AG04450 (cell line): ENCODE results near the gene MVD. TPM values are rescaled to one million over a fixed set of nuclear protein-coding genes. Genes with fewer than 3 reads are reported as not detected.
"Not testable (repeated sequence)": the region's sequence is repeated elsewhere in the genome, so short reads cannot be mapped to it uniquely, and the experiment has no call there.

Source experiments
- CTCF ChIA-PET: fragments of 300-600, 350-600 bp; formaldehyde crosslinking; extraction: SDS; loops from one replicate; lab custom pipeline; 2022; ENCODE audit warnings: antibody characterized with exemption, inconsistent platforms; lab: Charles Lee
- POLR2A ChIA-PET: fragments of 350-600 bp; formaldehyde crosslinking; extraction: SDS; loops from one replicate; lab custom pipeline; 2021; ENCODE audit warnings: antibody characterized with exemption, inconsistent platforms; lab: Yijun Ruan, JAX
- DNase-seq: peaks from one replicate; pipeline ENCODE4 v3.0.0-alpha.2; 2011; ENCODE audit warnings: low read depth, low spot score
- H3K27ac ChIP-seq: one replicate; pipeline ENCODE4 v1.5.1; 2012; ENCODE audit warnings: low read depth, low read length, control low read depth
- H3K27me3 ChIP-seq: one replicate; pipeline ENCODE4 v1.6.0; 2012; ENCODE audit warnings: low read length; ENCODE audit not compliant: control insufficient read depth, insufficient read depth
- H3K4me3 ChIP-seq: 2 replicates; pipeline ENCODE4 v1.5.1; 2011; ENCODE audit warnings: mild to moderate bottlenecking, low read depth, low read length, control low read depth
- H3K9me3 ChIP-seq: 2 replicates; pipeline ENCODE4 v1.5.1; 2012; ENCODE audit warnings: low read length; ENCODE audit not compliant: control insufficient read depth, insufficient read depth
- CTCF ChIP-seq: IDR thresholded peaks from 2 replicates; pipeline ENCODE4 v1.5.1; 2011; ENCODE audit warnings: low read depth, low read length, control low read depth, inconsistent platforms
- polyA plus RNA-seq: library from polyadenylated mRNA; depleted of rRNA; stranded (reverse); fragments of >200 nt; gene quantifications from 2 replicates; pipeline ENCODE4 v1.2.3, GENCODE V29; 2011

Gene MVD
- polyA plus RNA-seq, 1 experiment, result 9.1 TPM

- no peak for DNase-seq
- H3K4me3 ChIP-seq, result no peak overlapping the region
- H3K27me3 ChIP-seq, result no peaks in the 10 kb centered on the region
- ChIA-PET CTCF (no interaction called here), POLR2A (no interaction called here)
- H3K9me3 ChIP-seq, result no peaks in the 10 kb centered on the region
- no peak overlapping the region for H3K27ac ChIP-seq
- no peak for TF ChIP-seq CTCF
These were observed 7.1 kb upstream of the MVD start for GRCh38 chr16:88669980-88670379.

- H3K9me3 ChIP-seq, DNase-seq, H3K4me3 ChIP-seq, H3K27ac ChIP-seq, H3K27me3 ChIP-seq, POLR2A ChIA-PET, CTCF ChIA-PET: not testable (repeated sequence)
These were observed 6.6 kb upstream of the MVD start for GRCh38 chr16:88669493-88669892.

DNA sequence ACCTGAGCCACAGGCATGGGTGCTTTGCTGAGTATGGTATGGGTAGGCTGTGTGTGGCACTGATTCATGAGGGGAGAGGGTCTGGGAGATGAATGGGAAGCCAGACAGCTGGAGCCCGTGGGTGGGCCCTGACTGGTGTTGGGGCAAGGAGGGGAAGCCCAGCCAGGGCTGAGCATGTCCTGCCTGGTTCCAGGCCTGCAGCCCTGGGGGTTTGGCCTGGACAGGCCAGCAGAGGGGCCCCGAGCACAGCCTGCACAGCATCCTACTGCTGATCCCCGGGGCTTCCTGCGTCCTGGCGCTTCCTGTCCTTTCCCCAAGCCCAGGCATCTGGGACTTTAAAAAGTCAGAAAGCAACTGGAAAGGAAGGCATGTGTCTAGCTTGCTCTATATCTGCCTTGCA lies 4.6 kb upstream of the MVD start:
- DNase-seq, result no peak
- TF ChIP-seq CTCF, result peak; percentile 24
- no peak overlapping the region for H3K27ac ChIP-seq
- POLR2A ChIA-PET, result no interaction called here
- CTCF ChIA-PET, result no interaction called here
- H3K9me3 ChIP-seq, result no peaks in the 10 kb centered on the region; the same call in 1 of the 2 replicates
- H3K4me3 ChIP-seq, result no peak overlapping the region
- H3K27me3 ChIP-seq, result no peaks in the 10 kb centered on the region

- DNase-seq, result no peak
- TF ChIP-seq CTCF, result no peak
- no peaks in the 10 kb centered on the region; the same call in 1 of the 2 replicates for H3K9me3 ChIP-seq
- no peak overlapping the region for H3K27ac ChIP-seq
- CTCF ChIA-PET, result interaction anchor here (0.7 kb wide), 1 partner anchor 8 kb away, joined by 3 read pairs; no protein-coding TSS in a partner anchor
- no peak overlapping the region for H3K4me3 ChIP-seq
- POLR2A ChIA-PET, result no interaction called here
- H3K27me3 ChIP-seq, result no peaks in the 10 kb centered on the region
These were observed 2.7 kb upstream of the MVD start for GRCh38 chr16:88665570-88665969.

DNA sequence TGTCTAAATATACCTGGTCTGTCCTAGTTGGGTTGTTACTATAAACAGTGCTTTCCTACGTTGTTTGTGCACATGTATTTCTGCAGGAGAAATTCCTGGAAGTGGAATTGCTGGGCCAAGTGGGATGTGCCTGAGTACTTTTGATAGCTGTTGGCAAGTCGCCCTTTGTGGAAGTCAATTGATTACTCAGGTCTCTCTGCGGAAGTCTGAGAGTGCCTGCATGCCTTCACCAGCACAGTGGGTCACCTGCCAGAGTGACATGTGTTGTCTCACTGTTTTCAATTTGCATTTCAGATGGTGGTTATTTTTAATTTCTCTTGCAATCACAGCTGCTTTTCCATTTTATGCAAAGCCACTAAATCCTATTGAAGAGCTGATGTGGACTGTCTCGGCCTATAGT lies 2.3 kb upstream of the MVD start:
- DNase-seq, result no peak
- Histone ChIP-seq H3K9me3 (no peaks in the 10 kb centered on the region; the same call in 1 of the 2 replicates), H3K4me3 (no peak overlapping the region), H3K27ac (no peak overlapping the region), H3K27me3 (no peaks in the 10 kb centered on the region)
- TF ChIP-seq CTCF, result no peak
- POLR2A ChIA-PET, result no interaction called here
- CTCF ChIA-PET, result interaction anchor here (0.7 kb wide), 1 partner anchor 9 kb away, joined by 3 read pairs; no protein-coding TSS in a partner anchor
